ENCODE data around the gene EBF4. TPM values are rescaled to one million over a fixed set of nuclear protein-coding genes. Genes with fewer than 3 reads are reported as not detected.
"Not testable (repeated sequence)": the region's sequence is repeated elsewhere in the genome, so short reads cannot be mapped to it uniquely, and the experiment has no call there.

EBF4 gene
- total RNA-seq, 1 donor from 2014 or later, result 8.9 TPM

- DNase-seq (ENCODE audit: low spot score) (no peak), ATAC-seq (no peak)
Measured at GRCh38 chr20:2672446-2672845, 20.1 kb upstream of the EBF4 start.

GRCh38 chr20:2673453-2673852, 19.1 kb upstream of the EBF4 start:
- DNase-seq (ENCODE audit: low spot score), result no peak
- no peak for ATAC-seq

- ATAC-seq (no peak), DNase-seq (ENCODE audit: low spot score) (no peak)
Measured at GRCh38 chr20:2680046-2680445, 12.5 kb upstream of the EBF4 start.

GRCh38 chr20:2682040-2682439, 10.5 kb upstream of the EBF4 start:
- ATAC-seq; DNase-seq (ENCODE audit: low spot score): not testable (repeated sequence)

GRCh38 chr20:2684817-2685216, 7.8 kb upstream of the EBF4 start:
- ATAC-seq; DNase-seq (ENCODE audit: low spot score): not testable (repeated sequence)

- DNase-seq (ENCODE audit: low spot score), result no peak
- no peak for ATAC-seq
Measured at GRCh38 chr20:2687514-2687913, 5.1 kb upstream of the EBF4 start.

GRCh38 chr20:2688041-2688591, 4.5 kb upstream of the EBF4 start:
- DNase-seq (ENCODE audit: low spot score), result no peak
- peak; percentile 48 for ATAC-seq

GRCh38 chr20:2690213-2690612, 2.4 kb upstream of the EBF4 start:
- ATAC-seq (no peak), DNase-seq (ENCODE audit: low spot score) (no peak)

GRCh38 chr20:2690718-2691117, 1.9 kb upstream of the EBF4 start:
- DNase-seq (ENCODE audit: low spot score) (no peak), ATAC-seq (no peak)

GRCh38 chr20:2691127-2691526, 1.5 kb upstream of the EBF4 start:
- ATAC-seq, result no peak
- no peak for DNase-seq (ENCODE audit: low spot score)

- ATAC-seq (no peak), DNase-seq (ENCODE audit: low spot score) (no peak)
Measured at GRCh38 chr20:2691663-2692035, 931 bp upstream of the EBF4 start.

GRCh38 chr20:2692886-2693285, 306 bp downstream of the EBF4 start:
- no peak for DNase-seq (ENCODE audit: low spot score)

GRCh38 chr20:2693286-2694007, 867 bp downstream of the EBF4 start:
- DNase-seq (ENCODE audit: low spot score) (no peak), ATAC-seq (peak; percentile 36)

More at GRCh38 chr20:2692886-2693285, 306 bp downstream of the EBF4 start:
- peak; percentile 17 for ATAC-seq

- peak; percentile 41 for DNase-seq (ENCODE audit: low spot score)
- ATAC-seq, result no peak
Measured at GRCh38 chr20:2694008-2694471, 1.5 kb downstream of the EBF4 start.

GRCh38 chr20:2694519-2694918, 1.9 kb downstream of the EBF4 start:
- ATAC-seq (no peak), DNase-seq (ENCODE audit: low spot score) (peak; percentile 34)

- DNase-seq (ENCODE audit: low spot score), result peak; percentile 30
- no peak for ATAC-seq
Measured at GRCh38 chr20:2695206-2695983, 2.8 kb downstream of the EBF4 start.

GRCh38 chr20:2695984-2696525, 3.5 kb downstream of the EBF4 start:
- DNase-seq (ENCODE audit: low spot score), result peak; percentile 35
- not testable (repeated sequence) for ATAC-seq

- peak; percentile 29 for DNase-seq (ENCODE audit: low spot score)
- no peak for ATAC-seq
Measured at GRCh38 chr20:2696646-2697045, 4.1 kb downstream of the EBF4 start.

- ATAC-seq, result no peak
- DNase-seq (ENCODE audit: low spot score), result peak; percentile 8
Measured at GRCh38 chr20:2697768-2698167, 5.2 kb downstream of the EBF4 start.

- DNase-seq (ENCODE audit: low spot score) (peak; percentile 32), ATAC-seq (no peak)
Measured at GRCh38 chr20:2698186-2698817, 5.7 kb downstream of the EBF4 start.

GRCh38 chr20:2698912-2699311, 6.3 kb downstream of the EBF4 start:
- no peak for ATAC-seq

More at GRCh38 chr20:2698912-2699311, 6.3 kb downstream of the EBF4 start:
- peak; percentile 21 for DNase-seq (ENCODE audit: low spot score)
